Loucy (cell line): Measurements from ENCODE around the gene ZFAND3.

Experiments
- H2AFZ ChIP-seq: fragments of 200-600 bp; sonication (generic); 2 replicates; pipeline ENCODE4 v1.6.0; 2016; ENCODE audit warnings: antibody characterized with exemption, mild to moderate bottlenecking, low read length, moderate library complexity
- H3F3A ChIP-seq: fragments of 200-600 bp; 2 replicates; pipeline ENCODE4 v1.6.0; 2016; ENCODE audit warnings: antibody characterized with exemption, low read depth, mild to moderate bottlenecking
- H3K27me3 ChIP-seq: fragments of 200-600 bp; sonication (generic); 2 replicates; pipeline ENCODE4 v1.6.1; 2014; ENCODE audit warnings: low read length, mild to moderate bottlenecking; ENCODE audit not compliant: insufficient read depth, poor library complexity, severe bottlenecking
- H3K36me3 ChIP-seq: fragments of 200-600 bp; sonication (generic); 2 replicates; pipeline ENCODE4 v1.6.1; 2016; ENCODE audit warnings: low read length; ENCODE audit not compliant: insufficient read depth
- H3K4me1 ChIP-seq: fragments of 200-600 bp; sonication (generic); 2 replicates; pipeline ENCODE4 v1.5.1; 2014; ENCODE audit warnings: low read length, mild to moderate bottlenecking; ENCODE audit not compliant: insufficient read depth, poor library complexity, severe bottlenecking
- H3K4me2 ChIP-seq: fragments of 200-600 bp; sonication (generic); 2 replicates; pipeline ENCODE4 v1.6.0; 2014; ENCODE audit warnings: antibody characterized with exemption, low read length, low read depth, mild to moderate bottlenecking; ENCODE audit not compliant: poor library complexity, severe bottlenecking
- H3K4me3 ChIP-seq: fragments of 200-600 bp; sonication (generic); 2 replicates; pipeline ENCODE4 v1.5.1; 2014; ENCODE audit warnings: low read length, mild to moderate bottlenecking, mixed read lengths; ENCODE audit not compliant: poor library complexity, severe bottlenecking
- H3K79me2 ChIP-seq: fragments of 200-600 bp; sonication (generic); 2 replicates; pipeline ENCODE4 v1.6.1; 2014; ENCODE audit warnings: low read length; ENCODE audit not compliant: insufficient read depth
- H3K9ac ChIP-seq: fragments of 200-600 bp; sonication (generic); 2 replicates; pipeline ENCODE4 v1.6.0; 2014; ENCODE audit warnings: mild to moderate bottlenecking, low read depth, low read length, moderate library complexity; ENCODE audit not compliant: poor library complexity, severe bottlenecking
- H3K9me2 ChIP-seq: fragments of 200-600 bp; sonication (generic); replicated peaks from 2 replicates; pipeline ENCODE4 v1.6.1; 2016; ENCODE audit warnings: low read depth, low read length, mixed read lengths
- H3K9me3 ChIP-seq: fragments of 200-600 bp; sonication (generic); 2 replicates; pipeline ENCODE4 v1.6.1; 2014; ENCODE audit warnings: mild to moderate bottlenecking, antibody characterized with exemption, low read length, low read depth; ENCODE audit not compliant: insufficient read depth
- H4K20me1 ChIP-seq: fragments of 200-600 bp; sonication (generic); 2 replicates; pipeline ENCODE4 v1.6.0; 2014; ENCODE audit warnings: antibody characterized with exemption, low read length, mild to moderate bottlenecking; ENCODE audit not compliant: insufficient read depth, poor library complexity, severe bottlenecking
- EZH2phosphoT487 ChIP-seq: fragments of 200-600 bp; IDR thresholded peaks from 2 replicates; pipeline ENCODE4 v1.6.1; 2018; ENCODE audit warnings: antibody characterized with exemption, mild to moderate bottlenecking, moderate library complexity, borderline replicate concordance
- TF ChIP-seq, protein P1 (sequence below): fragments of 200-600 bp; sonication (generic); conservative IDR thresholded peaks from 2 replicates; pipeline ENCODE4 v1.5.1; 2014; ENCODE audit warnings: mild to moderate bottlenecking, antibody characterized with exemption, low read length

The ZFAND3 gene

DNA sequence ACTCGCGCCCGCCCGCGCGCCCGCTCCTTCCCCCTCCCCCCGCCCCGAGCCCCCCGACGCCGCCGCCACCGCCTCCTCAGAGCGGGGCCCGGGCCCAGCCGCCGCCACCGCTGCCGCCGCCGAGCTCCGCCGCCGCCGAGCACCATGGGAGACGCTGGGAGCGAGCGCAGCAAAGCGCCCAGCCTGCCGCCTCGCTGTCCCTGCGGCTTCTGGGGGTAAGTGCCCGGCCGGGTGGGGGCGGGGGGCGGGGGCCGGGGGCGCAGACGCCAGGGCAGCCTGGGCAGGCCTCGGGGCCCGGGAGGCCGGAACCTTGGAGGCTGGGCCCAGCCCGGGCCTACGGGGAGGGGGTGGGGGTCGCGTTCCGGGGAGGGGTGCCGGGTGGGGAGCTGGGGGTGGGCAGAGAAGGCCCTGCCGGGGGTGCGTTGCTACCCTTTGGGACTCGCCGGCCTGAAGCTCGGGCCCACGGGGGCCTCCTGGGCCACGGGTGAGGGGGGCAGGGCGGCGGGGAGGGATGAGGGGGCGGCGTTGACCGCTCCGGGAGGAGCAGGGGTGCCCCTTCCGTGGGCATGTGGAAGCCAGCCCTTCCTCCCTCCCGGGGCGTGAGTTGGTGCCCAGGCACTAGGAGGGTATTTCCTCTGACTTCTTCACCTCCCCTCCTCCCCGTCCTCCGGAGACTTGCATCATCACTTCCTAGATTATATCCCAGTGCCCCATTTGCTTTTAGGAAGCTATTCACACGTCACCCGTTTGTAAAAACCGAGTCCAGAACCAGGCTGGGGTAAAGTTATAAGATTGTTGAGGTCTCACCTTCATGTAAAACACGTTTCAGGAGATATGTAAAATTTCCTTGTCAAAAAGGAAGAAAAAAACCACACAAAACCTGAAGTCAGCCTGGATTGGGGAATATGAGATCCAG is 533 bp downstream of the ZFAND3 start:
- Histone ChIP-seq H3K9me3 (no peaks in the 10 kb centered on the region), H3K9me2 (no peaks in the 10 kb centered on the region), H3K4me1 (peaks cover 55% of the 10 kb centered on the region), H3K27me3 (no peaks in the 10 kb centered on the region), H3K4me2 (peak overlapping the region; percentile 100), H3K4me3 (peak overlapping the region; percentile 80), H3K79me2 (peaks cover 63% of the 10 kb centered on the region), H3K36me3 (no peaks in the 10 kb centered on the region), H4K20me1 (peaks cover 46% of the 10 kb centered on the region), H3K9ac (peak overlapping the region; percentile 87), H2AFZ (no peak overlapping the region), H3F3A (no peaks in the 10 kb centered on the region)
- no peak for TF ChIP-seq EZH2phosphoT487
- TF ChIP-seq, protein P1, sequence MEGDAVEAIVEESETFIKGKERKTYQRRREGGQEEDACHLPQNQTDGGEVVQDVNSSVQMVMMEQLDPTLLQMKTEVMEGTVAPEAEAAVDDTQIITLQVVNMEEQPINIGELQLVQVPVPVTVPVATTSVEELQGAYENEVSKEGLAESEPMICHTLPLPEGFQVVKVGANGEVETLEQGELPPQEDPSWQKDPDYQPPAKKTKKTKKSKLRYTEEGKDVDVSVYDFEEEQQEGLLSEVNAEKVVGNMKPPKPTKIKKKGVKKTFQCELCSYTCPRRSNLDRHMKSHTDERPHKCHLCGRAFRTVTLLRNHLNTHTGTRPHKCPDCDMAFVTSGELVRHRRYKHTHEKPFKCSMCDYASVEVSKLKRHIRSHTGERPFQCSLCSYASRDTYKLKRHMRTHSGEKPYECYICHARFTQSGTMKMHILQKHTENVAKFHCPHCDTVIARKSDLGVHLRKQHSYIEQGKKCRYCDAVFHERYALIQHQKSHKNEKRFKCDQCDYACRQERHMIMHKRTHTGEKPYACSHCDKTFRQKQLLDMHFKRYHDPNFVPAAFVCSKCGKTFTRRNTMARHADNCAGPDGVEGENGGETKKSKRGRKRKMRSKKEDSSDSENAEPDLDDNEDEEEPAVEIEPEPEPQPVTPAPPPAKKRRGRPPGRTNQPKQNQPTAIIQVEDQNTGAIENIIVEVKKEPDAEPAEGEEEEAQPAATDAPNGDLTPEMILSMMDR: no peak

- Histone ChIP-seq H3K27me3 (no peaks in the 10 kb centered on the region), H3K79me2 (peaks cover 69% of the 10 kb centered on the region), H3K4me1 (peaks cover 61% of the 10 kb centered on the region), H3K4me3 (peak overlapping the region; percentile 80), H3K36me3 (no peaks in the 10 kb centered on the region), H4K20me1 (peaks cover 52% of the 10 kb centered on the region), H2AFZ (no peak overlapping the region), H3K9me2 (no peaks in the 10 kb centered on the region), H3K9me3 (no peaks in the 10 kb centered on the region), H3F3A (no peaks in the 10 kb centered on the region), H3K9ac (peak overlapping the region; percentile 87), H3K4me2 (peak overlapping the region; percentile 100)
- TF ChIP-seq, protein P1: no peak
- TF ChIP-seq EZH2phosphoT487: no peak
Observed at GRCh38 chr6:37820718-37821079, 1.2 kb downstream of the ZFAND3 start.

DNA sequence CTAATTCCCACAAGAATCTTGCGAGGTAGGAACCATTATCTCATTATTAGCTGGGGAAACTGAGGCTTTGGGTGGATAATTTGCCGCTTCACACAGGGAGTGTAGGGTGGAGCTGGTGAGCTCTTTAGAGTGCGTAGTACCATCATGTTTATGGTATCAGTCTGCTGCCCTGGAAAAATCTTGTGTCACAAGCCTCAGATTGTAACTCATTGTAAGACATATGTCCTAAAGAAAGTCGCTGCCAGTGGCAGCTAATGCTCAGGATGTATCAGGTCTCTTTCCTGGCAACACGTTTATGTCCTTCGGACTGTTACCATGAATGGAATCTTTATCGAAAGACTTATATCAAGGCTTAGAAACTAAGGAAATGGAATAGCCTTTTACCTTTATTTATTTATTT is 1.9 kb downstream of the ZFAND3 start:
- Histone ChIP-seq H3K4me3 (peak overlapping the region; percentile 80), H3K9me2 (no peaks in the 10 kb centered on the region), H3K36me3 (no peaks in the 10 kb centered on the region), H2AFZ (no peak overlapping the region), H3K9me3 (no peaks in the 10 kb centered on the region), H3K4me2 (peak overlapping the region; percentile 100), H3K4me1 (peaks cover 68% of the 10 kb centered on the region), H3K9ac (peak overlapping the region; percentile 87), H3K27me3 (no peaks in the 10 kb centered on the region), H4K20me1 (peaks cover 60% of the 10 kb centered on the region), H3F3A (peaks cover 6% of the 10 kb centered on the region; the same call in 1 of the 2 replicates), H3K79me2 (peaks cover 77% of the 10 kb centered on the region)
- TF ChIP-seq EZH2phosphoT487: no peak
- TF ChIP-seq, protein P1: no peak
